Fibroblast of lung (primary cell): ENCODE results near the gene CELF2. TPM values are rescaled to one million over a fixed set of nuclear protein-coding genes. Genes with fewer than 3 reads are reported as not detected.

ENCODE experiments used
- DNase-seq, 2 donors: peaks; one replicate each; pipeline versions ENCODE4 v3.0.0 to v3.0.0-alpha.2; 2010; ENCODE audit warnings: low read depth in 2 of 2
- H2AFZ ChIP-seq: 2 replicates; pipeline ENCODE4 v1.5.1; 2012; ENCODE audit warnings: low read length, control low read depth, inconsistent platforms
- H3K27ac ChIP-seq: 2 replicates; pipeline ENCODE4 v1.5.1; 2011; ENCODE audit warnings: low read length, control low read depth; ENCODE audit not compliant: insufficient read depth
- H3K27me3 ChIP-seq: 2 replicates; pipeline ENCODE4 v1.5.1; 2011; ENCODE audit warnings: mild to moderate bottlenecking, low read length; ENCODE audit not compliant: control insufficient read depth, insufficient read depth
- H3K36me3 ChIP-seq: 2 replicates; pipeline ENCODE4 v1.5.1; 2011; ENCODE audit warnings: low read length; ENCODE audit not compliant: control insufficient read depth, insufficient read depth
- H3K4me1 ChIP-seq: 2 replicates; pipeline ENCODE4 v1.5.1; 2011; ENCODE audit warnings: low read length; ENCODE audit not compliant: control insufficient read depth, insufficient read depth; ENCODE audit errors: extremely low read depth
- H3K4me2 ChIP-seq: 2 replicates; pipeline ENCODE4 v1.5.1; 2011; ENCODE audit warnings: low read length, control low read depth; ENCODE audit not compliant: insufficient read depth; ENCODE audit errors: extremely low read depth
- H3K4me3 ChIP-seq, 4 experiments: fragments of 200-600 bp in 1 of 4; sonication (generic) in 1 of 4; replicated peaks in 1 of 4; 2 replicates each; pipeline ENCODE4 v1.5.1; 2011 to 2016; ENCODE audit warnings: low read length in 4 of 4, low read depth in 3 of 4, mild to moderate bottlenecking in 3 of 4, control low read depth in 2 of 4, inconsistent platforms in 1 of 4, mixed read lengths in 1 of 4; ENCODE audit not compliant: insufficient read depth in 1 of 4; ENCODE audit errors: control extremely low read depth in 1 of 4
- H3K79me2 ChIP-seq: 2 replicates; pipeline ENCODE4 v1.5.1; 2012; ENCODE audit warnings: mild to moderate bottlenecking, low read length, inconsistent platforms; ENCODE audit not compliant: control insufficient read depth, insufficient read depth
- H3K9ac ChIP-seq: 2 replicates; pipeline ENCODE4 v1.5.1; 2011; ENCODE audit warnings: mild to moderate bottlenecking, low read length, control low read depth; ENCODE audit not compliant: insufficient read depth
- H3K9me3 ChIP-seq: 2 replicates; pipeline ENCODE4 v1.5.1; 2012; ENCODE audit warnings: low read depth, low read length; ENCODE audit not compliant: control insufficient read depth, insufficient read depth
- H4K20me1 ChIP-seq: 2 replicates; pipeline ENCODE4 v1.5.1; 2011; ENCODE audit warnings: low read length; ENCODE audit not compliant: control insufficient read depth, insufficient read depth; ENCODE audit errors: extremely low read depth
- EZH2 ChIP-seq: IDR thresholded peaks from 2 replicates; pipeline ENCODE4 v1.5.1; 2012; ENCODE audit warnings: low read length, control low read depth, mild to moderate bottlenecking; ENCODE audit errors: missing control alignments
- polyA plus RNA-seq, 2 donors: library from polyadenylated mRNA; depleted of rRNA in 1 of 2; stranded (reverse) in 1 of 2; unstranded in 1 of 2; fragments of >200 nt; gene quantifications; 2 replicates each; pipeline ENCODE4 v1.2.1, GENCODE V29; 2011 to 2012; ENCODE audit warnings: missing spikeins in 1 of 2
- total RNA-seq: library from RNA; depleted of rRNA; stranded (reverse); fragments of >200 nt; gene quantifications from 2 replicates; pipeline ENCODE4 v1.2.1, GENCODE V29; 2014
- TF ChIP-seq, protein P1 (sequence below), 2 donors: IDR thresholded peaks in 1 of 2; conservative IDR thresholded peaks in 1 of 2; 1 replicate in 1 of 2; 2 replicates in 1 of 2; pipeline ENCODE4 v1.5.1; 2011 to 2012; ENCODE audit warnings: low read length in 2 of 2, control low read depth in 1 of 2, inconsistent platforms in 1 of 2, low read depth in 1 of 2, mild to moderate bottlenecking in 1 of 2

Gene CELF2
- total and polyA plus RNA-seq, 2 donors (not counting 1 experiment from before 2014, with no cell fraction given) = 16.9 to 25.1 TPM

DNA sequence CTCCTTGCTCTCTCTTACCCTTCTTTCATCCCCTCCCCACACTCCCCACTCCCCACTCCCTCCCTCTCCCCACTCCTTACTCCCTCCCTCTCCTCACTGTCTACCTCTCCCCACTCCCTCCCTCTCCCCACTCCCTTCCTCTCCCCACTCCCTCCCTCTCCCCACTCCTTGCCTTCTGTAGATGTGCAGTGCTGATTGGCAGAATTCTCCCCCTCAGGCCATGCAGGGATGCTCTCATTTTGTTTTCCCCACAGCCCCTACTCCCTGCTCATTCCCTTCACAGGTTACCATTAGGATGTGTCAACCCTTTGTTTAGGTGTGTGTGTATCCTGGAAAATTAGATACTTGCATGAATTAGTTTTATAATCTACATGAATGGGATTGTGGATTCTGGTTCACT is 90.3 kb downstream of the CELF2 start:
- TF ChIP-seq, protein P1, sequence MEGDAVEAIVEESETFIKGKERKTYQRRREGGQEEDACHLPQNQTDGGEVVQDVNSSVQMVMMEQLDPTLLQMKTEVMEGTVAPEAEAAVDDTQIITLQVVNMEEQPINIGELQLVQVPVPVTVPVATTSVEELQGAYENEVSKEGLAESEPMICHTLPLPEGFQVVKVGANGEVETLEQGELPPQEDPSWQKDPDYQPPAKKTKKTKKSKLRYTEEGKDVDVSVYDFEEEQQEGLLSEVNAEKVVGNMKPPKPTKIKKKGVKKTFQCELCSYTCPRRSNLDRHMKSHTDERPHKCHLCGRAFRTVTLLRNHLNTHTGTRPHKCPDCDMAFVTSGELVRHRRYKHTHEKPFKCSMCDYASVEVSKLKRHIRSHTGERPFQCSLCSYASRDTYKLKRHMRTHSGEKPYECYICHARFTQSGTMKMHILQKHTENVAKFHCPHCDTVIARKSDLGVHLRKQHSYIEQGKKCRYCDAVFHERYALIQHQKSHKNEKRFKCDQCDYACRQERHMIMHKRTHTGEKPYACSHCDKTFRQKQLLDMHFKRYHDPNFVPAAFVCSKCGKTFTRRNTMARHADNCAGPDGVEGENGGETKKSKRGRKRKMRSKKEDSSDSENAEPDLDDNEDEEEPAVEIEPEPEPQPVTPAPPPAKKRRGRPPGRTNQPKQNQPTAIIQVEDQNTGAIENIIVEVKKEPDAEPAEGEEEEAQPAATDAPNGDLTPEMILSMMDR (conservative IDR thresholded peaks at IDR 0.05 in 1 of 2, IDR thresholded peaks at IDR 0.05 in 1 of 2; ENCODE audit: low read depth in 1 of 2, low read length in 2 of 2) = no peak
- TF ChIP-seq EZH2 = no peak
- Histone ChIP-seq H3K9ac (no peak overlapping the region), H3K79me2 (no peaks in the 10 kb centered on the region), H3K4me2 (no peak overlapping the region), H3K27me3 (no peaks in the 10 kb centered on the region), H2AFZ (no peak overlapping the region), H3K27ac (no peak overlapping the region), H4K20me1 (no peaks in the 10 kb centered on the region), H3K4me3 (no peak overlapping the region), H3K36me3 (no peaks in the 10 kb centered on the region), H3K4me1 (no peaks in the 10 kb centered on the region), H3K9me3 (no peaks in the 10 kb centered on the region)
- no peak for DNase-seq

DNA sequence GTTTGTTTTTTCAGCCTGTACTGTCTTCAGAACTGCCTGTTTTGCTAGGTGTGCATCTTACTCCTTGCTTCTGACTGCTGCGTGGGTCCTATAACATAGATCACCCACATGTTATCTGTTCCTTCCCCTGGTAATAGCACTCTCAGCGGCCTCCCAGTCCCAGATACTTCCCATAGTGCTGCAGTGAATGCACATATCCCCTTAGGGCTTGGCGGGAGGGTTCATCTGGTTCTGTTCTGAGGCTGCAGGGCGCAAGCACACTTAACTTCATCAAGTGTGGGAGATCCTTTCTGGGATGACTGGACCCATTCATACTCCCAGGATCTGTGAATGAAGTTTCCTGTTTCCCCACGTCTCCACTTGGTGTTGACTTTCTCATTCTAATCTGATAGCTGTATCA is 90.7 kb downstream of the CELF2 start:
- TF ChIP-seq EZH2 = no peak
- TF ChIP-seq, protein P1 (conservative IDR thresholded peaks at IDR 0.05 in 1 of 2, IDR thresholded peaks at IDR 0.05 in 1 of 2; ENCODE audit: low read depth in 1 of 2, low read length in 2 of 2) = no peak
- H3K9ac ChIP-seq = no peak overlapping the region
- DNase-seq = no peak

DNA sequence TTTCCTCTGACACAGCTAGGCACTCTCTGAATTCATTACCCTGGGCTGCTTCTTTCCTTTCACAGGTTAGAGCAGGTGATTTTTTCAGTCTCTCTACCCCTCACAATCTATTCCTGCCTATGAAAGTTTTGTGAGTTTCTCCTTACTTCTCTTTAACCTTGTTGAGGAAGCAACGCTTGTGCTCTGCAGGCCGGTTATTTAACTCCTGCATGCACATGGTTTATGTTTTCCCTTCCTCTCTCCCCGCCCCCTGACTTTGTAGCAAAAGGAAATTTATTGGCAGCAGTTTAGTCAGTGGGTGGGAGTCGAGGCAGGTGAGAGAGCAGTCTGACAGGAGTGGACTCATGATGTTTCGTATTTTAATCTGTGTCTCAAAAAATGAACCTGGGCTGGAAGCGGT is 91.9 kb downstream of the CELF2 start:
- Histone ChIP-seq H3K9me3 (no peaks in the 10 kb centered on the region), H3K4me1 (no peaks in the 10 kb centered on the region), H3K4me3 (no peak overlapping the region), H2AFZ (no peak overlapping the region), H3K79me2 (no peaks in the 10 kb centered on the region), H4K20me1 (no peaks in the 10 kb centered on the region), H3K9ac (no peak overlapping the region), H3K27ac (no peak overlapping the region), H3K27me3 (no peaks in the 10 kb centered on the region), H3K36me3 (no peaks in the 10 kb centered on the region), H3K4me2 (no peak overlapping the region)
- DNase-seq = no peak
- TF ChIP-seq EZH2 = no peak
- TF ChIP-seq, protein P1 (conservative IDR thresholded peaks at IDR 0.05 in 1 of 2, IDR thresholded peaks at IDR 0.05 in 1 of 2; ENCODE audit: low read depth in 1 of 2, low read length in 2 of 2) = no peak

More for the DNA sequence above, 90.7 kb downstream of the CELF2 start:
- Histone ChIP-seq H2AFZ (no peak overlapping the region), H3K4me1 (no peaks in the 10 kb centered on the region), H3K4me3 (no peak overlapping the region), H3K27me3 (no peaks in the 10 kb centered on the region), H3K4me2 (no peak overlapping the region), H3K9me3 (no peaks in the 10 kb centered on the region), H3K27ac (no peak overlapping the region), H4K20me1 (no peaks in the 10 kb centered on the region), H3K79me2 (no peaks in the 10 kb centered on the region), H3K36me3 (no peaks in the 10 kb centered on the region)
